Measurements from ENCODE around the gene TMED6.

- TF ChIP-seq EZH2 (IDR thresholded peaks at IDR 0.05; ENCODE audit: borderline replicate concordance, low read depth, low read length, severe bottlenecking) (no peak), CTCF (IDR thresholded peaks at IDR 0.05; ENCODE audit: extremely low read depth in 1 of 2, insufficient read depth in 1 of 2, low read depth in 1 of 2, low read length in 2 of 2) (no peak), POLR2AphosphoS5 (IDR thresholded peaks at IDR 0.05; ENCODE audit: insufficient read depth, low read depth, low read length) (no peak), POLR2A (IDR thresholded peaks at IDR 0.05; ENCODE audit: low read depth, low read length) (no peak), MAX (IDR thresholded peaks at IDR 0.05; ENCODE audit: insufficient read depth, insufficient read length) (no peak), FOS (IDR thresholded peaks at IDR 0.05; ENCODE audit: borderline replicate concordance, insufficient read depth, low read length) (no peak), GATA2 (IDR thresholded peaks at IDR 0.05; ENCODE audit: insufficient read depth, insufficient read length, low read depth, low read length) (no peak)
Measured at GRCh38 chr16:69348222-69348621, 3.4 kb downstream of the TMED6 start.

Data from endothelial cell of umbilical vein (primary cell).